Measurements from ENCODE around the gene STAT3.

- TF ChIP-seq POLR2A (IDR thresholded peaks at IDR 0.05) = no peak
- no peak for TF ChIP-seq CTCF (IDR thresholded peaks at IDR 0.05)
- no peak for TF ChIP-seq POLR2AphosphoS5 (IDR thresholded peaks at IDR 0.05)
These were observed 45.8 kb downstream of the STAT3 start for GRCh38 chr17:42342242-42343008.
